HEK293 (cell line): ENCODE data around the gene PLEKHA8.

ENCODE experiments used
- GLIS2 ChIP-seq: fragments of 450-650 bp; formaldehyde crosslinking; IDR thresholded peaks from 2 replicates; pipeline ENCODE4 v1.5.1; 2016; ENCODE audit warnings: missing biosample characterization, missing genetic modification characterization
- TF ChIP-seq, protein P1 (sequence below): fragments of 450-650 bp; formaldehyde crosslinking; conservative IDR thresholded peaks from 2 replicates; pipeline ENCODE4 v1.5.1; 2016; ENCODE audit warnings: low read depth, missing biosample characterization, missing genetic modification characterization

DNA sequence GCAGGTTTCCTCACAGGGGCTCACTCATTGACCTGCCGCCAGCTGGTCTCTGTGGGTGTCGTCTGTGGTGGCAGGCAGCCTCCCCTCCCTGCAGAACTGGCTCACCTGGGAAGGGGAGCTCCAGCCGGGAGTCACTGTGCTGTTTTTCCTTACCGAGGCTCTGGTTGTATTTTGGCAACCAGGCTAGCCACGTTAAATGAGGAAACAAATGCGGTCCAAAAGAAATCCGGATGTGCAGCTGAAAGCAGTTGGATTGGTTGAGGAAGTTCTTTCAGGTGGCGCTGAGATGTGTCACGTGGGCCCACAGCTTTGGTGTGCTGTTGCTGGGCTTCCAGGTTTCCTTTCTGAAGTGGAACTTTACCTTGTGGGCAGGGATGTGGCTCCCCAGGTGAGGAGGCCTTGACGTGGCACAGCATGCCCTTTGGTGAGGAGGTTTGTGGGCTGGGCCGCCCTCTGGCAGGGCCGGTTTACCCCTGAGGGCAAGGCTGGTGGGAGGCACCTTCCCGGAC lies 120.8 kb downstream of the PLEKHA8 start:
- TF ChIP-seq, protein P1, sequence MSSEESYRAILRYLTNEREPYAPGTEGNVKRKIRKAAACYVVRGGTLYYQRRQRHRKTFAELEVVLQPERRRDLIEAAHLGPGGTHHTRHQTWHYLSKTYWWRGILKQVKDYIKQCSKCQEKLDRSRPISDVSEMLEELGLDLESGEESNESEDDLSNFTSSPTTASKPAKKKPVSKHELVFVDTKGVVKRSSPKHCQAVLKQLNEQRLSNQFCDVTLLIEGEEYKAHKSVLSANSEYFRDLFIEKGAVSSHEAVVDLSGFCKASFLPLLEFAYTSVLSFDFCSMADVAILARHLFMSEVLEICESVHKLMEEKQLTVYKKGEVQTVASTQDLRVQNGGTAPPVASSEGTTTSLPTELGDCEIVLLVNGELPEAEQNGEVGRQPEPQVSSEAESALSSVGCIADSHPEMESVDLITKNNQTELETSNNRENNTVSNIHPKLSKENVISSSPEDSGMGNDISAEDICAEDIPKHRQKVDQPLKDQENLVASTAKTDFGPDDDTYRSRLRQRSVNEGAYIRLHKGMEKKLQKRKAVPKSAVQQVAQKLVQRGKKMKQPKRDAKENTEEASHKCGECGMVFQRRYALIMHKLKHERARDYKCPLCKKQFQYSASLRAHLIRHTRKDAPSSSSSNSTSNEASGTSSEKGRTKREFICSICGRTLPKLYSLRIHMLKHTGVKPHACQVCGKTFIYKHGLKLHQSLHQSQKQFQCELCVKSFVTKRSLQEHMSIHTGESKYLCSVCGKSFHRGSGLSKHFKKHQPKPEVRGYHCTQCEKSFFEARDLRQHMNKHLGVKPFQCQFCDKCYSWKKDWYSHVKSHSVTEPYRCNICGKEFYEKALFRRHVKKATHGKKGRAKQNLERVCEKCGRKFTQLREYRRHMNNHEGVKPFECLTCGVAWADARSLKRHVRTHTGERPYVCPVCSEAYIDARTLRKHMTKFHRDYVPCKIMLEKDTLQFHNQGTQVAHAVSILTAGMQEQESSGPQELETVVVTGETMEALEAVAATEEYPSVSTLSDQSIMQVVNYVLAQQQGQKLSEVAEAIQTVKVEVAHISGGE (tag by site-specific recombination), result no peak
- no peak for TF ChIP-seq GLIS2
